Stimulated activated CD4-positive, alpha-beta T cell treated with anti-CD3 and anti-CD28 coated beads, Interleukin-1b, Interleukin-23, amount 100 ng/mL, for 24 hours (primary cell): ENCODE measurements around the gene DUSP7.

Experiments used
- DNase-seq, 4 experiments: peaks; one replicate each; pipeline ENCODE4 v3.0.0-alpha.2; 2020; ENCODE audit warnings: low read depth in 4 of 4, low spot score in 1 of 4

Gene DUSP7

DNA sequence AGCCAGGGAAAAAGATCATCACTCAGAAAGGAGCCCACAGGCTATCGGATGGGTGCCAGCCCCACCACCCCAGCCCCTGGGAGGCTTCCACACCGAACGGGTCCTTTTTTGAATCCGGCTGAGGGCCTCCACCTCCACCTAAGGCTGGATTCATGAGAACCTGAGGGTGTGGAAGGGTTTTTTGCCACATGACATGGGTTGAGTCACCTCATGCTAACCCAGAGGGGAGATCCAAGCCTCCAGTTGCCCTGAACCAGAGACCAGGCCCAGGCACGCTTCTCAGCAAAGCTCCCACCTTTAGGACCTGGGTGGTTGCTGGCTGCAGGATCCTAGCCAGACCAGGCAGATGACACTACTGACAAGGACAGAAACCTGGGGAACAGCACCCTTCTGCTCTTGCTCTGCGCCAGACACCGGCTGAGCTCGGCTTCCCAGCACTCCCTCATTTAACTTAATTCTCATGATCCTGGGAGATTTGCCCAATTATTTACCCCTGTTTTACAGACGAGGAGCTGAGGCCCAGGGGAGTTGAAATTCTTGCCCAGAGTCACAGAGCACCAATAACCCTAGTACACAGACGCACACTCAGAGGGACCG lies 25.6 kb downstream of the DUSP7 start:
- DNase-seq, result no peak

GRCh38 chr3:52029535-52029934 lies 26.8 kb downstream of the DUSP7 start:
- no peak for DNase-seq

DNA sequence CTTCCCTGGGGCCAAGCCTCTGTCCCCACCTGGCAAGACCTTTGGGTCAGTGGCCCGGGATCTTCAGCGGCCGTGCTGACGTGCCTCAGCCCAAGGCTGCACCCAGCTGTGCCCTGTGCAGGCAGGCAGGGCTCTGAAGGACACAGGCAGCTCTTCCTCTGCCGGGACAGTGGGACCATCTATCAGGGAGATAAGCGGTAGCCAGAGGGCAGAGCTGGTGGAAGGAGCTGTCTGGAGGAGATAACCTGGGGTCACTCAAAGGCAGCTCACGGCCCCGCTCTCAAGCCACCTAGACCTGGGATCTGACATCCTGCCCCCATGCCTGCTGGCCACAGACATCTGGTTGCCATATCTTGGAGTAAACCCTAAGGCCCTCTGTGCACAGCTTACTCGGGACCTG lies 27.3 kb downstream of the DUSP7 start:
- DNase-seq, result no peak

- DNase-seq, result no peak
Observed at GRCh38 chr3:52028572-52028971, 27.8 kb downstream of the DUSP7 start.

DNA sequence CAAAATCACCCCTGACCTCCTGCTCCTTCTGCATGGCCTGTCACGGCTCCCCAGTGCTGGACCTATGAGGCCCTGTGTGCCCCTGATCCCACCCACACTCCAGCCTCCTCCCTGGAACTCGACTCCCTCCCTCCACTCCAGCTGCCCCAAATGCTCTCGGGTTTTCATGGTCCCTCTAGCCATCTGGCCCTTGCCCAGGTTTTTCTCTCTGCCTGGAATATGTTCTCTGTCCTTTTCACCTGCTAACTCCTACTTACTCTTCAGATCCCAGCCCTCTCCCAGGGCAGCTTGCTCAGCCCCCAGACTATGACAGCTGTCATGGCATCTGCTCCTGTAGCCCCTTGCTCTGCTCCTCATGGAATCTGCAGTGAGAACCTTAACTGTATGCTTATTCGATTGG lies 30.3 kb downstream of the DUSP7 start:
- DNase-seq, result no peak

DNA sequence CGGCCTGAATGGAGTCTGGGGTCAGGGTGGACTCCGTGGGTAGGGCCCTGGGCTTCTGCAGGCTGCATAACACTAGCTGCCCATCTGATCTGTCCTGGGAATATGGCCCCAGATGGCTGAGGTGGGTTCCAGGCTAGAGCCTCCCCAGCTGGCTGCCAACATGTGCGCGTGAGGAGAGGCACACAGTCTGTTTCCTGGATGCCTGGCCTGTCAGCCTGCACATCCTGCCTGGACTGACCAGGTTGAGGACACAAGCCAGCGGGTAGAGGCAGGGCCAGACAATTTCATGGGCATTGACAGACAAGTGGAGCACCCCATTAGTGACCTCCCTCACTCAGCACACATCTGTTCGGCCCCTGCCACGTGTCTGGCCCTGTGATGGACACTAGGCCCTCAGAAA lies 30.9 kb downstream of the DUSP7 start:
- no peak for DNase-seq

DNA sequence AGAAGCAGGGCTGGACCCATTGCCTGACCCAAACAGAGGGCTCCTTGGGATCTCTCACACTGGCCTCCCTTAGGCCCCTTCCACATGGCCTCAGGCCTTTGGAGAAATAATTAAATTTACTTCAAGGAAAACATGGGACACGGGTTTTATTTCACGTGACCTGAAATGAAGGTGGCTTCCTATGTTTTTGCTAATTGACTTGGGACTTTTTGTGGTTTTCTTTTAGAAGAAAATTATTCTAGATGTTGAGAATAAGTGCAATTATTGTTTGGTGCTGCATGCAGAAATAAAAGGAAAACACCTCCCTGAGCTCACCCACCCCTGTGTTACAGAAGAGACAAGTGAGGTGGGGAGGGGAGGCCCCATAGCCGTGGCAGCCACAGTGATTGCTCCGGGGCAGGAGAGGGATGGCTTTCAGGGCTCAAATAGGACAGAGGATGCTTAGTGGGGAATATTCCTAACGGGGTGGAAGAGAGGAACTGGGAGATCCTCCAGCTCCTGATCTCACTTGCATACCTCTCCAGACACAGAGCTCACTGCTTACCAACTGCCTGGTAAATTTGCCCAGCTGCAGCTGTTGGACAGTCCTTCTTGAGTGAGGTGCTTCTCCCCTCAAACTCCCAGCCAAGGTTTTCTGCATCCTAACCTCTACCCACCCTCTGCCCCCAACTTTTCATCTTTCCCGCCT lies 31.5 kb downstream of the DUSP7 start:
- DNase-seq, result no peak

- DNase-seq, result no peak
Observed at GRCh38 chr3:52023860-52024764, 32.3 kb downstream of the DUSP7 start.

DNA sequence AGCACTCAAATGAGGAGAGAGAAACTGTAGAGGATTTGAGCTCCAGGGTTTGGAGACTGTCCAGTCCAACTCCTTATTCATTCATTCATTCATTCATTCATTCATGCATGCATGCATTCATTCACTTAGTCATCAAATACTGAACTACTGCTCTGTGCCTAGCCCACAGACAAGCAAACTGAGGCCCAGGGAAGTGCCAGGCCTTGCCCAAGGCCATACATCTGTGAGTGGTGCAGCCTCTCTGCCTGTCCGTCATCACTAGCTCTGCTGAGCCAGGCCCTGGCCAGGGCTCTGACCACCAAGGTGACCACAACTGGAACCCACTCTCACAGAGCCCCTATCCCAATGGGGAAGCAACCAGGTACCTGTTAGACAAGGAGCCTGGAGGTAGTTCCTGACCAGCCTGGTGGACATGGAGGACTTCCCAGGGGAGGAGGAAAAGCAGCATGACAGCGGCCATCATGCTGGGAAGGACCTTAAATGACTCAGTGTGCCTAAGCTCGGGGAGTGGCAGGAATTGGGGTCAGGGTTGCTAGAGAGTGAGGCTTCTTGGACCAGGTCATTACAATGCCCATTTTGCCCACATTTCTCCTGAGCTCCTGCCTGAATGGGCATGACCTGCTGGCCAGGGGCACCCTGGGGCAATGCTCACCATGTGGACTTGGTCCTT lies 33.1 kb downstream of the DUSP7 start:
- DNase-seq, result no peak

DNA sequence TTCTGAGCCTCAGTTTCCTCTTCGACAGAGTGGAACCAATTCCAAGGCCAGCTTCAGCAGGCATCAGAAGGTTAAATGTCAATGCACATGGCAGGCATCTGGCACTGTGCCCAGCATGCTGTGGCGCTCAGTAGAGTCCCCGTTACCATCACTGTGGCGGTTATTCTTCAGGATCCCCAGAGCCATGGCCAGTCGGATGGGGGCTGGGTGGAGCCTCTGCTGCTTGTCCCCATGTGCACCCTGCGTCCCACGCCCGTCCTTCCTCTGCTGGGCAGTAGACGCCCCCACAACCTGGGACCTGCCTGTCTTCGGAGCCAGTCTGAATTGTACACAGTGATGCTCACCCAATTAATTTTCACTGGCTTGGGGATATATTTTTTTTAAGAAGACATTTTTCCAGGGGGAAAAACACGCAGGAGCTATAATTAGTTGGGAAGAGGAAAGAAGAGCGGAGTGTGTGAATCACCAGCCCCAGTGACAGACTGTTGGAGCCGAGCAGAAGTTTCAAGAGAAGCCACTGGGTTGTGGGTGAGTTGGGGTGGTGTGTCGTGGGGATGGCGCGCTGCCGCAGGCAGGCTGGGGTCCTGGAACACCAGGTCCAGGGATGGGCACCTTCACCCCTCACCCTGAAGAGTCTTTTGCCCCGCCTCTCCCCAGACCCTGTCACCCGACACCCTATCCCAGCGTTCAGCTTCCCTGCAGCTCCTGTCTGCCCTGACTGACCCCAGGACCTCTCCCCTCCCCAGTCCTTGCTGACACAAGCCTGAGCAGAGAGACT lies 33.9 kb downstream of the DUSP7 start:
- DNase-seq, result no peak

DNA sequence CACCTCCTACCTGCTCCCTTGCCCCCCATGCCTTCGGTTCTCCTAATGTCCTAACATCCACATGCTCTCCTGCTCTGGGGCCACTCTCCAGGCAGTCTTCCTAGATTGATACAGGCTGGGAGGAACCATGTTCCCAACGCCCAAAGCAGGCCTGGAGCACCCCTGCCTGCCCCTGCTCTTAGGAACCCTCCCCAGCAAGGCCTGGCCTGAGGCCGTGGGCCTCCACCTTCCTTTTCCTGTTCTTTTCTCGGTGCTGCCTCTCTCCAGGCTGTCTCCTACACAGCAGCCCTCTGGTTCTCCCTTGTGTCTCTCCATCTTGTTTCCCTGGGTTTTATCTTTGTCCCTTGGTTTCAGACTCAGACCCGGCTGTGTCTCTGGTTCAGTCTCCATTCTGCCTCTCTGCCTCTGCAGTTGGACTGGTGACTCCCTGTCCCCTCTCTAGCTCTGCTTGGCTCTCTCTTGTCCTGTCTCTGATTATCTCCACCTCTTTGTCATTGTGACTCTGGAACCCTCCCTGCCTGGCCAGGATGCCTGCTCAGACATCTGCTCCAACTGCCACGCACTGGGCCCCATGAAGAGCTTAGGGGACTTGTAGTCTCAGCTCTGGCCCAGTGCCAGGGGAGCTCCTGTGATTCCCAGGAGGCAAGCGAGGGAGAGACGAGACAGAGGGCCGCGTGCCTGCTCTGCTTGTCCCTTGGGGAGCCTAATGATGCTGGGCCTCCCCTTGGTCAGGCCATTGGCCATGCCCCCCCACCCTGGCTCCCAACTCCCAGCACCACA lies 34.7 kb downstream of the DUSP7 start:
- DNase-seq, result no peak

DNA sequence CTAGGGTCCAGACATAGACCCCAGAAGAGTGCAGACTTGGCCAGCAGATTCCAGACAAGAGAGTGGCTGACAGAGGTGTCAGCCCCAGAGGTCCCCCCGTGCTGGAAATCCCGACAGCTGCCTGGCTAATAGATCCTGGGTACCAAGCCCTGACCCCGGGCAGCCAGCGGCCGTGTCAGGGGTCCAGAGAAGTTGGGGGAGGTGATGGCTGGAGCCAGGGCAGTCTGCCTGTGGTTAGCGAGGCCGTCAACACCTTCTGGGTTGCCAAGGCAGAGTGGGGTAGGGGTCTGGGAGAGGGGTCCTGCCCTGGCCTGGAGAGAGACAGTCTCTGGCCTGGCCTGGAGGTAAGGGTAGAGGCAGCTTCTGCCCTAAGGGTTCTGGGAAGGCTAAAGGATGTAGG lies 35.6 kb downstream of the DUSP7 start:
- no peak for DNase-seq

DNA sequence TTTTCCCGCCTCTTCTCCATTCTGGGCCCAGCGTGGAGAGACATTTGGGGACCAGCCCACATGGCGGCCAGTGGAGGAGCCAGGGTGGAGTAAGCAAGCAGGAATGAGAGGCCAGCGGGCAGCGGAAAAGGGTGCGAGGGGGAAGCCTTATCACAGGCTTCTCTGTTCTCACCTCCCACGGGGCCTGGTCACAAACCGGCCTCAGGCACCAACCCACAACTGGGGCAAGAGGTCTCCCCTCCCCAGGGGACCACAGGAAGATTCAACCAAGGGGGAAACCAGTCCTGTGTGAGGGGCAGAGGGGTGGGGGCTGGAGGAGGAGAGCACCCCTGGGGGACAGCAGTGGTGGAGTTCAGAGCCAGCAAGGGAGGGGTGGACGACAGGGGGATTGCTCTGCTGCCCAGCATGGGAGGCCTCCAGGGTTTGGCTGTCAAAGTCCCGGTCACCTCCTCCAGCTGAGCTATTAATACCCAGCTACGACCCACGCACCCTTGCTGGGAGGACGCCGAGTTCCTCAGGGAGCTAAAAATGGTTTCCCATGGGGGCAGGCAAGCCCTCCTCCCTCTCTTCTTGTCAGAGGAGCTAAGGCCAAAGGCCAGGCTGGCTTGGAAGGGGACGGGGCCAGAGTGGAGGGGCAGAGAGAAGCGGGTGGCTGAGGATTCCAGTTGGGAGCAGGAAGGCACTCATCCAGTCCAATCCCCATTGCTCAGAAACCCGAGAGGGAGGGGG lies 36.9 kb downstream of the DUSP7 start:
- DNase-seq, result no peak

GRCh38 chr3:52018319-52019000 lies 37.9 kb downstream of the DUSP7 start:
- no peak for DNase-seq

DNA sequence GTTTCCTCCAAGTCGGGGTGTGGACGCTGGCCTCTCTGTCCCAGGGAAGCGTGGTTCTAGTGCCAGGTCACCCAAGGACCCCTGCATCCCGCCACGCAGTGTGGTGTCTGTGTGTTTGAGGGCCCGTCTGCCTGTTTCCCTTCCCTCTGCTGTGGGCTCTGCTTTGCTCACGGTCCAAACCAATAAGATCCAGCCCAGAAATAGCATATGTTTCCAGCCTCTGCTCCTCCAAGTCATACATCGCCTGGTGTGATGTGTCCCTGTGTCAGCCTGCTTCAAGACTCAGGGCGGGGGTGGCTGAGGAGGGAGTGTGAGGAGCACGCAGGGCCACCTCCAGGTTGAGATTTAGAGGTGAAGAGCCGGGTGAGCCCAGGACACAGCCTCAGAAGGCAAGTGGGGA lies 38.8 kb downstream of the DUSP7 start:
- no peak for DNase-seq

- no peak for DNase-seq
Observed at GRCh38 chr3:52015438-52016228, 40.7 kb downstream of the DUSP7 start.

DNA sequence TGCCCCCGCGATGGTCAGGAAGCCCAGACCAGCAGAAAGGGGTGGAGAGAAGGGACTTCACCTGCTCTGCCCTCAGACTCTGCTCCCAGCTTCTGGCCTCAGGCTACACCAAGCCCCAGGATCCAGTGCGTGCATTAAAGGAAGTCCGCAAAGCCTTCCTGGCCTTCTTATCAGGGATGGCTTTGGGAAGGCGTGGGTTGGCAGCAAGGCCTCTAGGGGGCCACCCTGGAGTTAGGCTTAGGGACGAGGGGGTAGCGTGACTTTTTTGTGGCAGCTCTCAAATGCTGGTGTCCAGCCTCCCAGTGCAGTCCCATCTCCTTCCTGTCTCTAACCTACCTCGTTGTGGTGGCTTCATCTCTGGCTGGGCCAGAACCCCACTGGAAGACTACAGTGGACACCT lies 41.8 kb downstream of the DUSP7 start:
- no peak for DNase-seq
